ENCODE measurements around the gene SEPTIN12.

The SEPTIN12 gene

GRCh38 chr16:4787627-4788482 lies at the start of gene SEPTIN12:
Gene SEPTIN12, minus strand, starts transcription at chr16:4788345. Its CDS starts 700 bp downstream, at chr16:4787645.
- H3K4me3 ChIP-seq (ENCODE audit: low read depth, low read length) = no peak within 1 kb of the TSS
- no peak for DNase-seq (ENCODE audit: low read depth)

GRCh38 chr16:4836727-4837126 lies 48.6 kb upstream of the SEPTIN12 start:
- DNase-seq (ENCODE audit: low read depth) = no peak
- H3K4me3 ChIP-seq (ENCODE audit: low read depth, low read length) = no peak overlapping the region

- H3K4me3 ChIP-seq (ENCODE audit: low read depth, low read length) = no peak overlapping the region
- DNase-seq (ENCODE audit: low read depth) = no peak
Measured at GRCh38 chr16:4833584-4833983, 45.4 kb upstream of the SEPTIN12 start.

- no peak for DNase-seq (ENCODE audit: low read depth)
- H3K4me3 ChIP-seq (ENCODE audit: low read depth, low read length) = no peak overlapping the region
Measured at GRCh38 chr16:4832698-4833343, 44.7 kb upstream of the SEPTIN12 start.

- no peak overlapping the region for H3K4me3 ChIP-seq (ENCODE audit: low read depth, low read length)
- DNase-seq (ENCODE audit: low read depth) = no peak
Measured at GRCh38 chr16:4831616-4832015, 43.5 kb upstream of the SEPTIN12 start.

- H3K4me3 ChIP-seq (ENCODE audit: low read depth, low read length) = no peak overlapping the region
- DNase-seq (ENCODE audit: low read depth) = no peak
Measured at GRCh38 chr16:4830408-4830807, 42.3 kb upstream of the SEPTIN12 start.

- H3K4me3 ChIP-seq (ENCODE audit: low read depth, low read length) = no peak overlapping the region
- DNase-seq (ENCODE audit: low read depth) = no peak
Measured at GRCh38 chr16:4828567-4829321, 40.6 kb upstream of the SEPTIN12 start.

GRCh38 chr16:4826980-4827379 lies 38.8 kb upstream of the SEPTIN12 start:
- no peak overlapping the region for H3K4me3 ChIP-seq (ENCODE audit: low read depth, low read length)
- DNase-seq (ENCODE audit: low read depth) = no peak

GRCh38 chr16:4826526-4826925 lies 38.4 kb upstream of the SEPTIN12 start:
- no peak overlapping the region for H3K4me3 ChIP-seq (ENCODE audit: low read depth, low read length)
- no peak for DNase-seq (ENCODE audit: low read depth)

GRCh38 chr16:4825196-4825595 lies 37.1 kb upstream of the SEPTIN12 start:
- no peak for DNase-seq (ENCODE audit: low read depth)
- H3K4me3 ChIP-seq (ENCODE audit: low read depth, low read length) = no peak overlapping the region

- no peak for DNase-seq (ENCODE audit: low read depth)
- H3K4me3 ChIP-seq (ENCODE audit: low read depth, low read length) = no peak overlapping the region
Measured at GRCh38 chr16:4820652-4821051, 32.5 kb upstream of the SEPTIN12 start.

- DNase-seq (ENCODE audit: low read depth) = no peak
Measured at GRCh38 chr16:4814542-4815173, 26.5 kb upstream of the SEPTIN12 start.

GRCh38 chr16:4814046-4814445 lies 25.9 kb upstream of the SEPTIN12 start:
- H3K4me3 ChIP-seq (ENCODE audit: low read depth, low read length) = no peak overlapping the region
- no peak for DNase-seq (ENCODE audit: low read depth)

More at GRCh38 chr16:4814542-4815173, 26.5 kb upstream of the SEPTIN12 start:
- H3K4me3 ChIP-seq (ENCODE audit: low read depth, low read length) = no peak overlapping the region

GRCh38 chr16:4813251-4814003 lies 25.3 kb upstream of the SEPTIN12 start:
- no peak overlapping the region for H3K4me3 ChIP-seq (ENCODE audit: low read depth, low read length)
- DNase-seq (ENCODE audit: low read depth) = no peak

- DNase-seq (ENCODE audit: low read depth) = no peak
- H3K4me3 ChIP-seq (ENCODE audit: low read depth, low read length) = no peak overlapping the region
Measured at GRCh38 chr16:4811773-4812172, 23.6 kb upstream of the SEPTIN12 start.

GRCh38 chr16:4811242-4811641 lies 23.1 kb upstream of the SEPTIN12 start:
- DNase-seq (ENCODE audit: low read depth) = no peak
- no peak overlapping the region for H3K4me3 ChIP-seq (ENCODE audit: low read depth, low read length)

GRCh38 chr16:4806280-4806679 lies 18.1 kb upstream of the SEPTIN12 start:
- no peak for DNase-seq (ENCODE audit: low read depth)
- no peak overlapping the region for H3K4me3 ChIP-seq (ENCODE audit: low read depth, low read length)

GRCh38 chr16:4805231-4805630 lies 17.1 kb upstream of the SEPTIN12 start:
- peak; percentile 32 for DNase-seq (ENCODE audit: low read depth)
- no peak overlapping the region for H3K4me3 ChIP-seq (ENCODE audit: low read depth, low read length)

Measured in skeletal muscle cell (primary cell).